T-helper 1 cell treated with Interleukin-12 subunit alpha and Interleukin-12 subunit beta and Interleukin-4 antibody, amounts not matched to agents 30 ng/mL and 1 ng/mL, for 36 hours (primary cell): Measurements from ENCODE around the gene HOXC11. TPM values are rescaled to one million over a fixed set of nuclear protein-coding genes. Genes with fewer than 3 reads are reported as not detected.

ENCODE experiments used
- intact Hi-C: fragments of 100-400 bp; cut with micrococcal nuclease; formaldehyde crosslinking; loops from one replicate; pipeline ENCODE4 v1.15.1; 2024
- total RNA-seq: library from RNA; stranded (reverse); gene quantifications from 2 replicates; pipeline ENCODE4 v1.2.3, GENCODE V29; 2022

Gene HOXC11
- total RNA-seq, 1 donor from 2014 or later, result not detected

DNA sequence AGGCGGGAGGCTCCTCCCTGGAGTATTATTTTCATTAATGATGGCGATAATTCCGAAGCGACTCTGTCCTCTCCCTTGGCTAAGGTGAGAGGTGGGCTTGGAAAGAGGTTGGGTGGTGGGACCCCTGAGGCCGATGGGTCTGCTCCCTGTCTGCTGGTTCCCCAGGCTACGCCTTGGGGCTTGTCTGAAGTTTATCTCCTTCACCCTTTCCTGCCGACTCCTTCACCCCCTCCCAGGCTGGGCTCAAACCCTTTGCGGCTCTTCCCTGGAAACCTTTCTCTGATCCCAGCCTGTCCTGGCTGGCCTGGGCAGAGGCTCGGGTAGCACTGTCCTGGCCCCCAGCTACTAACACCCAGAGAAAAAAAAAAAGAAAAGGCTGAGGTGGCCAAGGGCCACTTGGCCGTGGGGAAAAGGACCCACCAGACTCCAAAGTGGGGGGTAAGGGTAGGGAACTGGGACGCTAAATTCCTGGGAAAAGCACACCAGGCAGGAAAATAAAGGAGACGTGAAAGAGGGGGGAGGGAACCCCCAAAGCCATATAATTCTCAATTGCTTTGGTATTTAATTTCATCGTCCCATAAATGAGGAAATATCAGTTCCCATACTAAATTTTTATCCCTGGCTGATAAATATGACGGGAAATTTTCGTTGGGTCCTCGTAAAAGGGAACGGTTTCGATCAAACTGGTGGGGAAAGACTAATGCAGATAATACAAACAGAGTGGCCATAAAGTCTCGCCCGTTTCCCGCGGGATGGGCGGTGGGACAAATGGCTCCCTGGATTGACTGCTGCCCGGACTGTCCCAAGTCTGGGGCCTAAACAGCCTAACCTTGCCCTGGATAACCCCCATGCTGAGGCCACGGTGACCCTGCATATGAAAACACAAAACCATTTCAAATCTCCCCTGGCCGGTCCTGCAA lies 10.0 kb downstream of the HOXC11 start:
- intact Hi-C loops, result no loop called here

DNA sequence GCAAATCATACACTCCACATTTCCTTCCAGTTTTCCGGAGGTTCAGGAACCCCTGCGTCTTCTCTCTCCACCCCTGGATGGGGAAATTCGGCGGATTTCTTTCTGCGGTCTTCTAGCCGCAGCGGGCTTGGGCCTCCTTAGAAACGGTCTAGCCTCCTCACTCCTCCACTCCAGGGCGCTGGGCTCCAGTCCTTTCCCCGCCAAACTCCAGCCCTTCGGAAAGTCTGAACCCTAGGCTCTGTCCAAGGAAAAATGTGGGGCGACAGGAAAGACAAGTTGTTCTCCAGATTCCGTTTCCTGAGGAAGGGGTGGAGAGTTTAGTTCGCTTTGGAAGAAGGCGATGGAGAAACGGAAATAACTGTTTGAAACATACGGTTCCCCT lies 10.6 kb downstream of the HOXC11 start:
- intact Hi-C loops, result no loop called here

DNA sequence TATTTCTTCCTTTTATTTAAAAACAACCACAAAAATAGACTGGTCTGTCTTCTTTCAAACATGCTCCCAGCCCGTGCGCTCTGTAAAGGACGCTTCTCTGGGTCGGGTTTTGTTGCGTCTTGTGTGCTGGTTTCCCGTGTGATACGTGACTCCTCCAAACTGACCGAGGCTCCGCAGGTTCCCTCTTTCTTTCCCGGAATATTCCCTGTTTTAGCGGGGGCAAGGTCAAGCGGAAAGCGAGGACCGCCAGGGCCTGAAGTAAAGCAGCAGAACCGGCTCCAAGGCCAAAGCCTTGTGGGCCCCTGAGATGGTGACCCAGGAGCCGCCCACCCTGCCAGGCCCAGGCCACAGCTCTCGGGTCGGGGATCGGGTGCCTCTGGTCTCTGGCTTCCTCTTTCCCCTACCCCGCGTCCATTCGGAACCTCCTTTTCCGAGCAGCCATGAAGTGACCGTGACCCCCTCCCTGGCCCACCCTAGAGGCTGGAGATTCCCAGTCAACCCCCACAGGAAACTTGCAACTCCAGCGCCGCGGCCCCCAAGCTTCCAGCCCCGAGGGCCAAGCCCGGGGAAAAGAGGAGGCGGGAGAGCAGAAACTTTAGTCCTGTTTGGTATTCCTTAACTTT lies 11.1 kb downstream of the HOXC11 start:
- intact Hi-C loops, result no loop called here

DNA sequence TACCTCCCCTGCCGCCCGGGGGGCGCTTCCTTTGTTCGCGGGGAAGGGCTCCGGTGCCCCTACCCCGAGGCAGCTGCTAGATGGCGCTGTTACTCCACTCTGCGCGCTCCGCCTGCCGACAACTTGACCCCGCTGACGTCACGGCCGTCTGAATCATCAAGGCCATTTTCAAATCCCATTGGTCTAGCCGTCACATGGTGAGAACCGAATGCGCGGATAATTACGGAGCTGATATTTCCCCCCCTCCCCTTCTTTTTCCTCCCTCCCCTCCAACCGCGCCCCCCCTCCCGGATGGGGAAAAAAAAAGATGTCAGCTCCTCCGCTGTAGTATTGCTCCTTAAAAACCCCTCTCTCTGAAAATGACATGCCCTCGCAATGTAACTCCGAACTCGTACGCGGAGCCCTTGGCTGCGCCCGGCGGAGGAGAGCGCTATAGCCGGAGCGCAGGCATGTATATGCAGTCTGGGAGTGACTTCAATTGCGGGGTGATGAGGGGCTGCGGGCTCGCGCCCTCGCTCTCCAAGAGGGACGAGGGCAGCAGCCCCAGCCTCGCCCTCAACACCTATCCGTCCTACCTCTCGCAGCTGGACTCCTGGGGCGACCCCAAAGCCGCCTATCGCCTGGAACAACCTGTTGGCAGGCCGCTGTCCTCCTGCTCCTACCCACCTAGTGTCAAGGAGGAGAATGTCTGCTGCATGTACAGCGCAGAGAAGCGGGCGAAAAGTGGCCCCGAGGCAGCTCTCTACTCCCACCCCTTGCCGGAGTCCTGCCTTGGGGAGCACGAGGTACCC lies 12.2 kb downstream of the HOXC11 start, which contains the start of gene HOXC10:
TSS of gene HOXC10 (plus strand) at position 246 of the 791 bp plus-strand sequence. CDS start at position 360, 114 bp downstream.
- intact Hi-C loops, result loop anchor here (1.0 to 5.0 kb wide), 3 partner anchors 33 to 217 kb away; partner anchors contain the start of genes HOXC12 and HOXC5

DNA sequence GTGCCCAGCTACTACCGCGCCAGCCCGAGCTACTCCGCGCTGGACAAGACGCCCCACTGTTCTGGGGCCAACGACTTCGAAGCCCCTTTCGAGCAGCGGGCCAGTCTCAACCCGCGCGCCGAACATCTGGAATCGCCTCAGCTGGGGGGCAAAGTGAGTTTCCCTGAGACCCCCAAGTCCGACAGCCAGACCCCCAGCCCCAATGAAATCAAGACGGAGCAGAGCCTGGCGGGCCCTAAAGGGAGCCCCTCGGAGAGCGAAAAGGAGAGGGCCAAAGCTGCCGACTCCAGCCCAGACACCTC lies 12.7 kb downstream of the HOXC11 start:
- intact Hi-C loops, result loop anchor here (1.0 to 5.0 kb wide), 3 partner anchors 33 to 217 kb away; partner anchors contain the start of genes HOXC12 and HOXC5

DNA sequence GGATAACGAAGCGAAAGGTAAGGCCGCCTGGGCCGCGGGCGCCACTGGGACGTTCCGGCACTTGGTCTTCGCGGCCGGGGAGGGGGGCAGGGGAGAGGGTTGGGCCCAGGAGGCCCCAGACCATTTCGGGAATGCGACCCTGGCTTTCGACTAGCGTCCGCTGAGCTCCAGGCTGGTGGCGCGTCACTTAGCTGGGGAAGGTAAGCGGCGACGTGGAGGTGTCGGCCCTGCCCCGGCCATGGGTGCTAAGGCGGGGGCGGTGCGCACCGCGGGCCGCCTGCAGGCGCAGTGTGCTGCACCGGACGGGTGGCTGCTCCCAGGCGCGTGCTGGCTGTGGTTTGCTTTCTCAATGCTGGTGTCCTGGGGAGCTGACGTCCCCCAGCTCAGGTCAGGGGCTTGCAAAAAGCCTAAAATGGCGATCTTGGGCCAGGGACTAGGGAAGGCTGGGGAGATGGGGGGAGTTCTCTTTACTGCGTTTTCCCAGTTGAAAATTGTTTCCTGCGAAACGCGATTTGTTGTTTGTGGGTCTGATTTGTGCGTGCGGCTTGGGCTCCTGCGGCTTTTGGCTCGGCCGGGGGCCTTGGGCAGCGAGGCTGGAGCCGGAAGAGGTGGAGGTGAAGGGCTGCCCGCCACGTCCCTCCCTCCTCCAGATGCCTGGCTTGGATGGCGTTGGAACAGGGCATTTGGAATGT lies 13.2 kb downstream of the HOXC11 start:
- intact Hi-C loops, result loop anchor here (1.0 to 5.0 kb wide), 4 partner anchors 8 to 216 kb away; partner anchors contain the start of genes HOXC12 and HOXC5

DNA sequence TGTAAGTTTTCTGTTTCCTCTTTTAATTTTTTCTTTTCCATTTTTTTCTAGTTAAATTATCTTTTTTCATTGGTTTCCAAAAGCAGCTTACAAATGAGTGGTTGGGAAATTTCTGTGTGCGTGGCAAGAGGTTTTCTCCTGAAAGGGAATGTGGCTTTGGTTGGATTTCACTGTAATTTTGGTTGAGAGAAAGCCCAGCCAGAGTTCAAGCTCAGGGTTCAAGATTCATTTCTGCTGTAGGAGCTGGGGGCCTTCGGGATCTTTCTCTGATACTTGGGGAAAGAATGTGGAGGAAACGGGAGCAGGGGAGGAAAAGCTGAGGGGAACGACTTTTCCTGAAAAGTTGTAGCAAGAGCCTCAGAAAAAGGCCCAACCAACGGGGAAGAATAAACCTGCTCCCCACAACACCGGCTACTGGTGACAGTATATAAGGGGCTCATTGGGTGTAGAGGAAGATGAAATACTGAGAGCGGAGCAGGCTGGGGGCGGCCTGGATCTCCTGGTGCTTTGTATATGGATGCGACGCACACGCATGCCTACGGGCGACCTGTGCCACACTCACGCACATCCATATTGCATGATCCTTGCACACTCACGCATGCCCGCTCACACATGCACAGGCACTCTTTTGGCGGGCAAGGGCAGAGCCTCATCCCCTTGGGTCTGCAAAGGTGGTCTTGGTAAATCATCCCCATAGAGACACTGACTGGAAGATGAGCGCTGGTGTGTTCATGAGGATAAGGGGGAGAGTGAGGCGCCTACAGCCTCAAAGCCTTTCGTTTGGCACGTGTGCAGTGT lies 14.0 kb downstream of the HOXC11 start:
- intact Hi-C loops, result loop anchor here (1.0 to 5.0 kb wide), 3 partner anchors 7 to 45 kb away; partner anchors contain the start of genes HOXC12 and HOXC5

DNA sequence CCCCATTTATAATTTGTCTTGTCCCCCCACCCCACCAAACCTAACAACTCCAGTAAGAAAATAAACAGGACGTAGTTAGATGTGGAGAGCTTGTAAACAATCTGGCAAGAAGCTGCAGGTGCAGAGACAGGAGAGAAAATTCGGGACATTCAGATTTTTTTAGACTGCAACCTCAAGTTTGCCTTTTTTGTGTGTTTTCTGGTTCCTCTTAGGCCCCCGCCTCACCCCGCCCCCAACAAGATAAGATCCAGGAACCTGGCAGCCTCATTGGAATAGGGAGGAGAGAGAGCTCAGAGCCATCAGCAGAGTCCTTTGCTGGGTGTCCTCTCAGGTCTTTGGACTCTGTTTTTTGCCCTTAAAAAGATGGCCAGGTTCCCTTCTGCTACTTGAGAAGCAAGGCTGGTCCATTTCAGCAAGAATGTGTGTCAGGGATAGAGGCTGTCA lies 14.9 kb downstream of the HOXC11 start:
- intact Hi-C loops, result loop anchor here (5.0 kb wide), 2 partner anchors 36 to 44 kb away; partner anchors contain the start of genes HOXC12 and HOXC5

DNA sequence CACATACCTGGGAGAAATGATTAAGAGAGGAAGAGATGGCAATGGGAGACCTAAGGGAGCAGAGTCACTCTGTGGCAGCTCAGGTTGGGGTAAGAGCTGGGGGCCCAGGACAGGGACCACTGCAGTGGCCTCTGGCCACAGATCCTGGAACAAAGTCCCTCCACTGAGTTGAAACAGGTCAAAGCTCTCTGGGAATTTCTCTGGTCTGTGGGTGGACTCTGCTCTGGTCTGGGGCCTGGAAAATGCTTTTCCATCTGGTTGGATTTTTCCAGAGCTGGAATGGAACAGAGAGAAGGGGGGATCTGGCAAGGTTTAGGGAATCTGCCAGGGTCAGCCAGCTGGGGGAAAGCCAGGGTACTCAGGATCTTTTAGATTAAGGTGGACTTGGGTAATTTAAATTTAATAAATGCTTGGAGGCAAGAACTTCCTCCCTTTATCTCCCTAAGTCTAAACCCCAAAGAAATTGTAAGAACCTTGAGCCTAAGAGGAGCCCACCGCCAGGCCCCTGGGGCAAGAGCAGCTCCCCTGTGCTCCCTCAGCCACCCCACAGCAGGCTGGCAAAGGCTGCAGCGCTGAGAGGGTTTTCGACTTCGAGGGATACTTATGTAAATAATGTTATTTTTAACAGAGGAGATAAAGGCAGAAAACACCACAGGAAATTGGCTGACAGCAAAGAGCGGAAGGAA lies 15.8 kb downstream of the HOXC11 start:
- intact Hi-C loops, result loop anchor here (1.0 to 5.0 kb wide), 3 partner anchors 36 to 287 kb away; partner anchors contain the start of genes HOXC12 and HOXC5

DNA sequence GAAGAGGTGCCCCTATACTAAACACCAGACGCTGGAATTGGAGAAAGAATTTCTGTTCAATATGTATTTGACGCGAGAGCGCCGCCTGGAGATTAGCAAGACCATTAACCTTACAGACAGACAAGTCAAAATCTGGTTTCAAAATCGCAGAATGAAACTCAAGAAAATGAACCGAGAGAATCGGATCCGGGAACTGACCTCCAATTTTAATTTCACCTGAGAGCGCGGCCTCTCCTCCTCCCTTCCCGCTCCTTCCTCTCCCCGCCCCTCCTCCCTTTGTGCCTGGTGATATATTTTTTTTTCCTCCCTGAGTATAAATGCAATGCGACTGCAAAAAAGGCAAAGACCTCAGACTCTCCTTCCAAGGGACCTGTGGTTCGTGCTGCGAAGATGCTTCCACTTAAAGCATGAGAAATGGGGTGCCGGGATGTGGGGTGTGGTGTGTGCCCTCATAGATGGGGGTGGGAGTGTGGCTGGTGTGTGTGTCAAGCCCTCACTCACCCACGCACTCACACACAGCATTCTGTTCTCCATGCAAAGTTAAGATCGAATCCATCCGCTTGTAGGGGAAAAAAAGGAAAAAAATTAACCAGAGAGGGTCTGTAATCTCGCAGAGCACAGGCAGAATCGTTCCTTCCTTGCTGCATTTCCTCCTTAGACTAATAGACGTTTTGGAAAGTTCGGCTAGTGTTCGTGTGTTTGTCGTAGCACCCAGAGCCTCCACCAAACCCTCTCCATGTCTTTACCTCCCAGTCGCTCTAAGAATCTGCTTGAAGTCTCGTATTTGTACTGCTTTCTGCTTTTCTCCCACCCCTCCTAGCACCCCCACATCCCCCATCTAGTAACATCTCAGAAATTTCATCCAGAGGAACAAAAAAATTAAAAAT lies 16.5 kb downstream of the HOXC11 start:
- intact Hi-C loops, result loop anchor here (1.0 to 5.0 kb wide), 3 partner anchors 37 to 288 kb away; partner anchors contain the start of genes HOXC12 and HOXC5

DNA sequence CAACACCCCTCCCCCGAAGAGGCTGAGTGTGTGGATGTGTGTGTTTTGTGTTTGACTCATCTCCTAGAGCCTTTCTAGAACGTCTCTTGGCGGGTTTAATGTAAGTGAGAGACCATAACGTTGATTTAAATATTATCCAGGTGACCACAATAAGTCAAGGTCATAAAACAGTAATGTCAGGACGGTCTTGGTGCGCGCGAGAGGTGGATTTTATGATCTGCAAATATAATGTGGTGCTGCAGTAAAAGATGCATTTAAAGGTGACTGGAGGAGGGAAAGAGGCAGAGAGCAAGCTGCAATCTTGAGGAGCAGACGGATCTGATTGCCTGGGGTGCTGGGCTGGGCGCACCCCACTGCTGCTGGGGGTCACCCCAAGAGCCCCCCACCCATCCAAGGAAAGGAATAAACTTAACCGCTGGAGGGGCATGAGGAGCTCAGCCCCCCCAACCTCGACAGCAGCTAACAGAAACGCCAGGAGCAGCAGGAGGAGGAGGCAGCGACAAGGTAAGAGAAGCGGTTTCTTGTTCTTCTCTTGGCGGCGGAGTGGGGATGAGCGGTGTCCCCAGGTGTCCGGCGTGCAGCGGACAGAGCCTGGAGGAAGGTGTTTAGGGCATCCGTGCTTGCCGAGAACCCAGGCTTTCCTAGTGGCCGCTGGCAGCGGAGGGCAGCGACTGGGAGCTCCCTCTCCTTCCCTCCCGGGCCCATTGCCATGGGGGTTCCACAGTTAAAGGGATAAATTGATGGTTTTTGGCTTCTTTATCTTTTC lies 17.6 kb downstream of the HOXC11 start:
- intact Hi-C loops, result no loop called here

DNA sequence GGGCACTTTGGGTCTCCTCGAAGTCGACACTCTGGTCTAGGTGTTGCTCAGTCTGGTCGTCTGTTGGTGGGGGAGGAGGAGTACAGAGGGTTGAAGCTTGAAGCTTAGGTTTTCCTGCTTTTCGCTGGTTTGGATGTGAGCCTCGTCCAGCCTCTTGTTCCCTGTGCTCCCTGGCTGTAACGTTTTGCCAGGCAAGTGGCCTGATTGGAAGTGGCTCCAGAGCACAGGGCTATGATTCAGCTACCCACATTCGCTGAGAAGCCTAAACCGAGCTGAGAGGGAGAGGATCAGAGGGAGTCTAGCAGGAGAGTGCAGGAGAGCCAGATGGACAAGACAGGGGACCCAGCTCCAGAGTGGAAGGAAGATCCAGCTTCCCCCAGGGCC lies 18.1 kb downstream of the HOXC11 start:
- intact Hi-C loops, result no loop called here

DNA sequence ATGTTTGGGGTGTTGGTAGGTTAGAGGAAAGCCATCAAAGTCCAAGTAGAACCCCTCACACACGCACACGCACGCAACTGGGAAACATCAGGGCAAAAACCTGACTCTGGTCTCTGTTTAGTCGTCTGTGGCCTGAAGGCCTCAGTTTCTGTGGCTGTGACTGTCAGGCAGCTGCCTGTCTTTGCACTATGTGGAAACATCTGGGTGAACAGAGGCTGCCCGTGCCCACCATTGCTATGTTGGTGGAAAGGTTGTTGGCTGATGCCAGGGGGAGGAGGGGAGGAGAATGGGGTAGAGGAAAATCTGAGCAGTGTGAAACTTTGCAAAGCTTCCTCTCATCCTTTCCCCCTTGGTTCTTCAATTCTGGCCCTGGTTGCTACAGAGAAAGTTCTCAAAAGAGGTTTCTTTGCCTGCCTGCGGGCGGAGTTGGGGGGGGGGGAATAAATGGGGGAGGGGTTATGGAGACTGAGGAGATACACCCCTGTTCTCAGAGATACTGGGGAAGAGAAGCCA lies 19.5 kb downstream of the HOXC11 start:
- intact Hi-C loops, result no loop called here

DNA sequence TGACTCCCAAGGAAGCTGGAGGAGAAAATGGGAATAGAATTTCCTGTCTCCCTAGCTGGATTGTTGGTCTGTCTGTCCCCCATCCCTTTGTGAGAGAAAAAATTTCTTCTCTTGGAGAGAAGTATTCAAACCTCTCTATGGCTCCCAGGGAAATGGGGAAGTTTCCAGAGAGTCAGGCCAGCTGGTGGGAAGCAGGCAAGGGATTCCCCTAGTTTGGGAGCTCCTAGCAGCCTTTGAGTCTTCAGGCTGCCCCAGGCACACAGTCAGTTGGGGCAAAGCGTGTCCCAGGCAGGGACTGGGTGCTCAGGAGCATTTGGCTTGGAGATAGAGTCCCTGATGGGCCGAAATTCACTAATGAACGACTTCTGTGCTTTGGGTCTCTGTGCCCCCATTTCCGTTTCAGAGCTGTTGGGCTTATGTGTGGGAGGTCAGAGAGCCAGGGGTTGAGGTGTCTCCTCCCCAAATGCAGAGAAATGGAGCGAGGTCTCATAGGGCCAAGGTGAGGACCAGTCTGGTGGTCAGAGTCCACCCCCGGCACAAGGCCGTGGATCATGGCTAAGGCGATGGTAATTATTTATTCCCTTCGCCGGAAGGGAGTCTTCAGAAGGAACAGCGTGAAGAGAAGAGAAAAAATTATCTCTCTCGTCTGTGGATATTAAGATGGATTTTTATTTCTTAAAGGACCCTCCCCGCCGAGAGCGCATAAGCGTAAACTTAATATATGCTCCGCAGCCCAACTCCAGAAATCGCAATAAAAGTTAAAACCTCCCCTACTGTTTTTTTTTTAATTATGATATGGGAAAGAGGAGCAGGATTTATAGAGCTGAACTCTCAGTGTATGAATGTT lies 20.5 kb downstream of the HOXC11 start:
- intact Hi-C loops, result loop anchor here (1.0 to 2.0 kb wide), 2 partner anchors 7 to 13 kb away; no protein-coding TSS in a partner anchor

DNA sequence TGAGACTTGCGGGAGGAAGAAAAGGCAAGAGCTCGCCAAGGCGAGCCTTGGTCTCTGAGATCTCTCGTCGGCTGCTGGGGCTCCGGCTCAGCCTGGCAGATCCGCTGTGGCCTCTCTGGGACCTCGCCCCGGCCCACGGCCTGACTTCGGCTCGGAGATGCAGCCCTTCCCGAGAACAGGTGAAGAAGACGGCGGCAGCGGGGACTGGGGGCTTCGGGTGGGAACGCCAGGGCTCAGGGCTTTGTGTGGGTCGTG lies 21.0 kb downstream of the HOXC11 start:
- intact Hi-C loops, result loop anchor here (1.0 to 2.0 kb wide), 2 partner anchors 8 to 13 kb away; no protein-coding TSS in a partner anchor
